DMS153 treated with DMSO at 0.1 percent for 48 hours (cell line): ENCODE results near the gene RIPK4.

ENCODE experiments used
- DNase-seq: peaks from one replicate; lab custom pipeline; 2025; ENCODE audit not compliant: unreplicated experiment; lab: John Stamatoyannopoulos, UW

The RIPK4 gene

GRCh38 chr21:41755258-41755933 lies 11.5 kb downstream of the RIPK4 start:
- DNase-seq, result no peak

GRCh38 chr21:41754479-41754891 lies 12.4 kb downstream of the RIPK4 start:
- DNase-seq, result no peak

GRCh38 chr21:41753006-41753898 lies 13.6 kb downstream of the RIPK4 start:
- no peak for DNase-seq

- DNase-seq, result no peak
These were observed 14.6 kb downstream of the RIPK4 start for GRCh38 chr21:41752231-41752681.

- peak; percentile 20 for DNase-seq
These were observed 15.2 kb downstream of the RIPK4 start for GRCh38 chr21:41751611-41752011.

GRCh38 chr21:41750532-41751151 lies 16.2 kb downstream of the RIPK4 start:
- DNase-seq, result no peak

- DNase-seq, result no peak
These were observed 16.8 kb downstream of the RIPK4 start for GRCh38 chr21:41750051-41750450.

GRCh38 chr21:41749286-41749685 lies 17.6 kb downstream of the RIPK4 start:
- DNase-seq, result no peak

- no peak for DNase-seq
These were observed 18.7 kb downstream of the RIPK4 start for GRCh38 chr21:41747943-41748738.

GRCh38 chr21:41746744-41747006 lies 20.2 kb downstream of the RIPK4 start:
- DNase-seq, result no peak

GRCh38 chr21:41745971-41746743 lies 20.7 kb downstream of the RIPK4 start:
- no peak for DNase-seq

GRCh38 chr21:41745026-41745820 lies 21.6 kb downstream of the RIPK4 start:
- DNase-seq, result no peak

GRCh38 chr21:41744028-41744930 lies 22.6 kb downstream of the RIPK4 start:
- DNase-seq, result no peak

- DNase-seq, result no peak
These were observed 23.4 kb downstream of the RIPK4 start for GRCh38 chr21:41743321-41744027.

GRCh38 chr21:41742073-41742875 lies 24.6 kb downstream of the RIPK4 start:
- DNase-seq, result no peak

GRCh38 chr21:41741253-41742072 lies 25.4 kb downstream of the RIPK4 start:
- DNase-seq, result no peak
